B cell (primary cell): ENCODE results near the gene DCAF7. TPM values are rescaled to one million over a fixed set of nuclear protein-coding genes. Genes with fewer than 3 reads are reported as not detected.

Source experiments
- ATAC-seq: fragments of 200-7000 bp; cut with Tn5 transposase; one replicate; pipeline ENCODE4 v1.10.0; 2021; ENCODE audit warnings: low read depth, mild to moderate bottlenecking, moderate number of reproducible peaks, moderate library complexity
- CTCF ChIA-PET: fragments of 350-600 bp; sonication (Branson Sonifier 250); formaldehyde crosslinking; loops from one replicate; lab custom pipeline; 2021; ENCODE audit warnings: antibody characterized with exemption, inconsistent platforms; lab: Charles Lee
- POLR2A ChIA-PET: fragments of 350-600 bp; sonication (Branson Sonifier 250); formaldehyde crosslinking; loops from one replicate; lab custom pipeline; 2021; ENCODE audit warnings: antibody characterized with exemption; lab: Charles Lee
- DNase-seq: peaks from one replicate; pipeline ENCODE4 v3.0.0; 2013
- H2AFZ ChIP-seq: 2 replicates; pipeline ENCODE4 v1.6.1; 2012; ENCODE audit warnings: mild to moderate bottlenecking, low read depth, low read length; ENCODE audit not compliant: insufficient read depth, poor library complexity, severe bottlenecking
- H3K27ac ChIP-seq, 2 donors: 1 replicate in 1 of 2; 2 replicates in 1 of 2; pipeline ENCODE4 v1.5.1; 2012 to 2013; ENCODE audit warnings: low read length in 2 of 2, mild to moderate bottlenecking in 2 of 2, moderate library complexity in 1 of 2
- H3K27me3 ChIP-seq, 4 experiments: fragments of 200-600 bp in 1 of 4; sonication (generic) in 1 of 4; replicated peaks in 1 of 4; 1 replicate in 2 of 4; 2 replicates in 2 of 4; pipeline versions ENCODE4 v1.6.1 to v1.7.0; 2013 to 2016; ENCODE audit warnings: low read length in 3 of 4, mild to moderate bottlenecking in 2 of 4, mixed read lengths in 1 of 4, moderate library complexity in 1 of 4; ENCODE audit not compliant: insufficient read depth in 4 of 4, control insufficient read depth in 3 of 4; ENCODE audit errors: control extremely low read depth in 1 of 4
- H3K36me3 ChIP-seq, 2 experiments: replicated peaks in 1 of 2; 1 replicate in 1 of 2; 2 replicates in 1 of 2; pipeline versions ENCODE4 v1.6.1 to v1.7.1; 2013; ENCODE audit warnings: low read length in 1 of 2; ENCODE audit not compliant: insufficient read depth in 2 of 2, control insufficient read depth in 1 of 2; ENCODE audit errors: control extremely low read depth in 1 of 2, extremely low read depth in 1 of 2
- H3K4me1 ChIP-seq, 2 donors: fragments of 200-600 bp in 1 of 2; sonication (generic) in 1 of 2; 1 replicate in 1 of 2; 2 replicates in 1 of 2; pipeline versions ENCODE4 v1.5.1 to v1.6.1; 2013 to 2017; ENCODE audit warnings: low read length in 2 of 2; ENCODE audit not compliant: control insufficient read depth in 2 of 2, insufficient read depth in 2 of 2
- H3K4me2 ChIP-seq: replicated peaks from 2 replicates; pipeline ENCODE3; 2012; ENCODE audit warnings: mild to moderate bottlenecking, low read depth, low read length; ENCODE audit not compliant: poor library complexity, severe bottlenecking
- H3K4me3 ChIP-seq, 5 experiments: fragments of 200-600 bp in 1 of 5; sonication (generic) in 1 of 5; 1 replicate in 3 of 5; 2 replicates in 2 of 5; pipeline versions ENCODE4 v1.5.1 to v1.7.0; 2011 to 2016; ENCODE audit warnings: low read length in 4 of 5, mild to moderate bottlenecking in 4 of 5, low read depth in 2 of 5, control low read depth in 1 of 5, moderate library complexity in 1 of 5; ENCODE audit not compliant: insufficient read depth in 1 of 5; ENCODE audit errors: control extremely low read depth in 1 of 5, extremely low read depth in 1 of 5
- H3K79me2 ChIP-seq: fragments of 200-600 bp; sonication (generic); one replicate; pipeline ENCODE4 v1.6.0; 2016; ENCODE audit warnings: low read length; ENCODE audit not compliant: control insufficient read depth, insufficient read depth
- H3K9ac ChIP-seq: fragments of 200-600 bp; sonication (generic); 2 replicates; pipeline ENCODE4 v1.6.1; 2017; ENCODE audit warnings: mild to moderate bottlenecking, low read length, moderate library complexity
- H3K9me3 ChIP-seq, 3 donors: one replicate each; pipeline versions ENCODE4 v1.6.1 to v1.7.1; 2013; ENCODE audit warnings: low read length in 2 of 3; ENCODE audit not compliant: control insufficient read depth in 2 of 3, insufficient read depth in 1 of 3; ENCODE audit errors: control extremely low read depth in 1 of 3
- H4K20me1 ChIP-seq: 2 replicates; pipeline ENCODE4 v1.6.0; 2012; ENCODE audit warnings: mild to moderate bottlenecking, low read length; ENCODE audit not compliant: insufficient read depth, control insufficient read depth, poor library complexity, severe bottlenecking
- H3K27ac Mint-ChIP-seq: one replicate; pipeline ENCODE4 v1.8.0; 2021; ENCODE audit warnings: mixed read lengths
- H3K27me3 Mint-ChIP-seq: one replicate; pipeline ENCODE4 v1.8.0; 2021; ENCODE audit warnings: mixed read lengths
- H3K4me1 Mint-ChIP-seq: one replicate; pipeline ENCODE4 v1.8.0; 2021; ENCODE audit warnings: mixed read lengths
- H3K4me3 Mint-ChIP-seq: one replicate; pipeline ENCODE4 v1.8.0; 2021; ENCODE audit warnings: mixed read lengths
- H3K9me3 Mint-ChIP-seq: one replicate; pipeline ENCODE4 v1.8.0; 2022; ENCODE audit warnings: mixed read lengths; ENCODE audit not compliant: insufficient read depth
- CTCF ChIP-seq: fragments of 200-600 bp; IDR thresholded peaks from one replicate; pipeline ENCODE4 v1.8.0; 2022; ENCODE audit warnings: antibody characterized with exemption, mild to moderate bottlenecking
- EZH2 ChIP-seq: IDR thresholded peaks from 2 replicates; pipeline ENCODE4 v1.6.1; 2012; ENCODE audit warnings: borderline replicate concordance, low read depth, mild to moderate bottlenecking, moderate library complexity, low read length; ENCODE audit not compliant: insufficient read depth, poor library complexity, severe bottlenecking
- WGBS: methylation state at CpG from one replicate; pipeline ENCODE4 v1.1.5; 2013; ENCODE audit warnings: missing lambda C conversion rate; ENCODE audit not compliant: insufficient coverage; 5-methylcytosine and 5-hydroxymethylcytosine counted together
- intact Hi-C: fragments of 100-400 bp; cut with micrococcal nuclease; formaldehyde crosslinking; loops from one replicate; pipeline ENCODE4 v1.10.0; 2022
- polyA plus RNA-seq: library from polyadenylated mRNA; depleted of rRNA; stranded (reverse); fragments of >200 nt; gene quantifications from 2 replicates; pipeline ENCODE4 v1.2.3, GENCODE V29; 2012
- total RNA-seq, 2 donors: library from RNA; stranded (reverse); fragments of 120-200 nt in 1 of 2; gene quantifications; 1 replicate in 1 of 2; 2 replicates in 1 of 2; pipeline versions ENCODE4 v1.2.3 to v1.2.4, GENCODE V29; 2013 to 2022

DCAF7 gene
- total and polyA plus RNA-seq, 2 donors (not counting 1 experiment from before 2014, with no cell fraction given), result 55.1 to 84.7 TPM

- Histone ChIP-seq H4K20me1 (peaks cover 32% of the 10 kb centered on the region), H2AFZ (no peak overlapping the region), H3K27me3 (no peaks in the 10 kb centered on the region), H3K27ac (no peak overlapping the region), H3K9ac (no peak overlapping the region), H3K9me3 (no peaks in the 10 kb centered on the region), H3K4me3 (no peak overlapping the region), H3K4me2 (no peak overlapping the region), H3K79me2 (peaks cover 47% of the 10 kb centered on the region), H3K36me3 (peaks cover 3 to 64% of the 10 kb centered on the region in 2 experiments), H3K4me1 (no peaks in the 10 kb centered on the region)
- no peaks in the 10 kb centered on the region for H3K27me3 Mint-ChIP-seq
- CTCF ChIA-PET, result interaction anchor here (0.7 kb wide), 1 partner anchor 209 kb away, joined by 3 read pairs; no protein-coding TSS in a partner anchor
- no peak overlapping the region for H3K4me3 Mint-ChIP-seq
- DNase-seq, result no peak
- TF ChIP-seq CTCF (no peak), EZH2 (no peak)
- POLR2A ChIA-PET, result no interaction called here
- intact Hi-C loops, result no loop called here
- H3K4me1 Mint-ChIP-seq, result peaks cover 20% of the 10 kb centered on the region
- no peak overlapping the region for H3K27ac Mint-ChIP-seq
- H3K9me3 Mint-ChIP-seq, result no peaks in the 10 kb centered on the region
- ATAC-seq, result no peak
These were observed 83.5 kb downstream of the DCAF7 start for GRCh38 chr17:63633742-63634141.

DNA sequence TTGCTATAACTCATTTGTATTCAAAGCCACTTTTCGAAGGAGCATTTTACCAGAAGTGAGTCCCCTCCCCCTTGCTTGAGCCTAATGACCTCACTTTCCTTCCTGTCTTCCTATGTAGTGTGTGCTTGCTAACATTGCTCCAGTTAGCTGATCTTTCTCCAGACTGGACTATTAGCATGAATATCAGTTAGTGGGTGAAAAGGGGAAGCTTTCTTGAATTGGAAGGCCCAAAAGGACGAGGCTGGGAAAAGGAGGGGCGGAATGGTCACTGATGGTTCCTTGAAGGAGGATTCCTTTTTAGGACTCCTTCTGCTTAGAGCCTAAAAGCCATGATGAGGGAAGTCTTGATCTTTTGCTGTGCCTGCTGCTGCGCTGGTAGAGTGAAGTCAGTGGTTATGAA is 83.9 kb downstream of the DCAF7 start:
- Mint-ChIP-seq H3K4me3 (no peak overlapping the region), H3K4me1 (peaks cover 20% of the 10 kb centered on the region), H3K27ac (no peak overlapping the region), H3K9me3 (no peaks in the 10 kb centered on the region), H3K27me3 (no peaks in the 10 kb centered on the region)
- Histone ChIP-seq H3K79me2 (peaks cover 43% of the 10 kb centered on the region), H3K4me2 (no peak overlapping the region), H4K20me1 (peaks cover 28% of the 10 kb centered on the region), H3K36me3 (peaks cover 3 to 63% of the 10 kb centered on the region in 2 experiments), H3K4me1 (no peaks in the 10 kb centered on the region), H2AFZ (no peak overlapping the region), H3K9ac (no peak overlapping the region), H3K27ac (no peak overlapping the region), H3K4me3 (no peak overlapping the region), H3K9me3 (no peaks in the 10 kb centered on the region), H3K27me3 (no peaks in the 10 kb centered on the region)
- 78% methylated on average over 3 of the region's 4 CpGs for WGBS
- no peak for DNase-seq
- ChIA-PET CTCF (no interaction called here), POLR2A (no interaction called here)
- ATAC-seq, result no peak
- intact Hi-C loops, result no loop called here
- TF ChIP-seq EZH2, result no peak
- TF ChIP-seq CTCF, result no peak
